NOMO-1 treated with DMSO at 0.1 percent for 48 hours (cell line): ENCODE data around the gene CEP295NL.
A peak's percentile ranks its signal among the peaks of the same experiment; 100 is the strongest.
"Not testable (repeated sequence)": the region's sequence is repeated elsewhere in the genome, so short reads cannot be mapped to it uniquely, and the experiment has no call there.

ENCODE experiments used
- DNase-seq: peaks from one replicate; lab custom pipeline; 2025; ENCODE audit not compliant: unreplicated experiment; lab: John Stamatoyannopoulos, UW

The CEP295NL gene

DNA sequence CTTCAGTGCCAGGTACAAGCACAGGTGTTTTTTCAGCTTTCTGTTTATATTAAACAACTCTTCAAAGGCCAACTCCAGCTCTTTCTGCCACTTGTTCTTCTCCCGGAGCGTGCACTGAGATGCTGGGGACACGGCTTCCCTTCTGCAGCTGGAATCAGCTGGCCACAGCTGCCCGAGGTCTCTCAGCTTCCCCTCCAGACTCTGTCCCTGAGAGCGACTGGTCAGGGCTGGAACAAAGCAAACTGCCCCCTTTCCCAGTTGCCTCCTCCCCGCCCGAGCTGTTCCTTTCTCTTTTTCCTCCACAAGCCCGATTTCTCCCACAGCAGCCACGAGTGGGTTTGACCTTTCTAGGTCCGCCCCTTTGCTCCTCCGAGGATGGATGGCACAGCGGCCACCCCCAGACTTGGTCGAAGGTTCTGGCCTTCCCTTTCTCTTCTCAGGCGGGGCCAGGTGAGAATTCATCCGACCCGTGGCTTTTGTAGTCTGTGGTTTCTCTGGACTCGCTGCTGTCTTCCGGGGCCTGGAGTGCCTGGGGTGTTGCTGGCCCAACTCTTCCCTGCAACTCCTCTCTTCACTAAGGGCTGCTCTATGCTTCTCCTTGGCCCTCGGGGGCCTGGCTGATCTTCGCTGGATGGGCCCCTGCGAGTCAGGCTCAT lies 11.5 kb downstream of the CEP295NL start:
- no peak for DNase-seq

DNA sequence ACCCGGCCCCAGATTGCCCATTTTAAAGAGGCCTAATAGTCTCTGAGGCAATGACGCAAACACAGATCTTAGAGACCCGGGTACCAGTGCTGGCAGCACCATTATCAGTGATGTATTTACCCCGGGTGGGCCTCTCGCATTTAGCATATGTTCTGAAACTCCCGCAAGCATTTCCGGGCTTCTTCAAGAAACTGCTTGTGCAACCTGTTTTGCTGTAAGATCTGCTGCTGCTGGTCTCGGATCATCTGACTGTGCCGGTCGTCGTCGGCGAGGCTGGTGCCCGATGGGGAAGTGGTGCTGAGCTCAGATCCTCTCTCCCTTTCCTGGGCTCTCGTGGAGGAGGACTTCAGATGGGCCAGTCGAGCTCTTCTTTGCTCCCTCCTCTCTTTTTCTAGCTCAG lies 12.5 kb downstream of the CEP295NL start:
- DNase-seq = peak; percentile 99

DNA sequence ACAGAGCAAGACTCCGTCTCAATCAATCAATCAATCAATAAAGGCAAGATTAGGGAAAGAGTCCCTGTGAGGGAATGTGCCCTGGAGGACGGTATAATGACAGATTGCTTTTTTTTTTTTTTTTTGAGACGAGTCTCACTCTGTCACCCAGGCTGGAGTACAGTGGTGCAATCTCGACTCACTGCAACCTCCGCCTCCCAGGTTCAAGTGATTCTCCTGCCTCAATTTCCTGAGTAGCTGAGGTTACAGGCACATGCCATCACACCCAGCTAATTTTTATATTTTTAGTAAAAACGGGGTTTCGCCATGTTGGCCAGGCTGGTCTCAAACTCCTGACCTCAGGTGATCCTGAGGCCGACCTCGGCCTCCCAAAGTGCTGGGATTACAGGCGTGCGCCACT lies 12.9 kb downstream of the CEP295NL start:
- not testable (repeated sequence) for DNase-seq

DNA sequence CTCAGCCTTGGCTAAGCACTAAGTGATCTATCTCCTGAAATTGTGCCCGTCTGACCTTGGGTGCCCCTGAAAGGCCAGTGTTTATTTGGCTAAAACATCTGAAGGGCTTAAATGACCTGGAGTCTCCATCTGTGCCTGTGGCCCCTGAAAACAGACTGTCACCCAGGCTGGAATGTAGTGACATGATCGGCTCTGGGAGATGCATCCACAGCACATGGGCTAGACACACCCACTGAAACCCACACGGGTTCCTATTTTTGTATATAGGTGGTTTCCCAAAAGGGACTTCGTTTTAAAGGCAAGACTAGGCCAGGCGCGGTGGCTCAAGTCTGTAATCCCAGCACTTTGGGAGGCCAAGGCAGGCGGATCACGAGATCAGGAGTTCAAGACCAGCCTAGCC lies 13.5 kb downstream of the CEP295NL start:
- peak; percentile 16 for DNase-seq

GRCh38 chr17:78888941-78889518 lies 14.0 kb downstream of the CEP295NL start:
- no peak for DNase-seq

GRCh38 chr17:78886954-78887353 lies 16.0 kb downstream of the CEP295NL start:
- DNase-seq = no peak

DNA sequence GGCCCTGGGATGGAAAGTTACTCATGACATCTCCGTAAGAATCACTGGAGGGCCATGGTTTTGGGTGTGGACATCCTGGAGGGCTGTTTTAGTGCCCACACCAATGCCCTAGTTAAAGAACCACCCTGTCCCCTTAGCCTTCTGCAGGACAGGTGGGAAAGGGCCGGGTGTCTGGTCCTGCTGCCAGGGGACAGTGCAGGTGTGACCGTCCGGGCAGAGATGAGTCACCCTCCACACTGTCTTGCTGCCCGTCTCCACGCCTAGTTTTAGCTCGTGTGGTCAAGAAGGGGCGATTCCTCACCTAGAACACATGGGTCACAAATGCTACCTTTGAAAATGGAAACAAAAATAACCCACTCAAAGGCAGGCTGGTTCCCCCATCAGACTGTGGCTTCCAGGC lies 17.0 kb downstream of the CEP295NL start:
- no peak for DNase-seq

DNA sequence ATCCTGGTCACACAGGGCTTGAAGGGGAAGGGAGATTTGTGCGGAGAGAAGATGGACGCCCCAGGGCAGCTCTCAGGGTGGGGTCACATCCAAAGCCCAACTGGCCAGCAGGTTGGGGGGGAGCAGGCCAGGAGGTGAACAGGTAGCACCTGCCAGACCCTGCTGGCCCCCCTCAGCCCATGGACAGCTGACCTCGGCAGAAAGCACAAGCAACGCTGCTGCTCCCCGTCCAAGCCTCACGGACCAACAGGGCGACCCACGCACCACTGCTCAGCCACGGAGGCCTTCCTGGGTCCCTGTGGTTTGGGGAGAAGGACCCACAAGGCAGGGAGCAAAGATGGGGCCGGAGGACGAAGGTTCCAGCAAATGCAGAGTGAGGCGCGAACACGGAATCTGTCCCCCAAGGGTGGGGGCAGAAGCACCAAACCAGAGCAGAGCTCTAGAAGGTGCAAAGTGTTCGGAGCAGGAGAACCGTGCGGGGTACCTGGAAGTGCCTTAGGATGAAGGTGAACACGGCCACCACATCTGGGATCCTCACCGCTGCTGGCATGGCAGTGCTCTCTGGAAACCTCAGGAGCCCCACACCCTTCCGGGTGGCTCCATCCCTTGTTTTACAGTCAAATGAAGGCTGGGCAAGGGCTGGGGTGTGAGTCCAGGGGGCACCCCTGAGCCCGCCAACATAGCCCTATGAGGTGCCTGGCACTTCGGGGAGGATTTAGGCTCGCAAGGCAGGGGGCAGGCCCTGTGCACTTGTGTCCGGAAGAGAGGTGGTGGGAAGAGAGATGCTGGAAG lies 17.9 kb downstream of the CEP295NL start:
- no peak for DNase-seq

- no peak for DNase-seq
These were observed 18.7 kb downstream of the CEP295NL start for GRCh38 chr17:78884148-78884825.

DNA sequence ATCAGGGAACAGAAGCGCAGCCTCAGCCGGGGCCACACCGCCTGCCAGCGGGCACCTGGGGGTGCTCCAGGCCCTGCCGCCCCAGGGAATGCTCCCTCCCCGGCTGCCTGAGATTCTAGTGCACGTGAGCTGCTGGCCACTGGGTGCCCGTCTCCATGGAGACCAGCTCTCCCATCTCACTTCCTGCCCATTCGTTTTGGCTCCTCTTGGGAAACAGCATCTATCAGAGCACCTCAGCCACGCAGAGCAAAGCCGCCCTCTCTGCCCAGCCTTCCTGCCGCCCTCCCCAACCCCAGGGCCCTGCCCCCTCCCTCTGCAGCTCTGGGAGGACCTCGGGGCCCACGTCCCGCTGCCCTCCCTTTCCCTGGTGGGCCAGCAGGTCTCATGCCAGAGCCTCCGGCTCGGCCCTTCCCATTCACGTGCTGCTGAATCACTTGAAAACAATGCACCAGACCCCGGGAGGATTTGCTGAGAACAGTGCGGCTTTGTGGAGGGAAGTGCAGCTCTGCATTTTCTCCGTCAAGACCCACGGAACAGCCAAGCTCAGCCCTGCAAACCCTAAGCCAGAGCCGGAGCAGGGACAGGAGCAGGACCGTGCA lies 19.4 kb downstream of the CEP295NL start:
- DNase-seq = peak; percentile 34

DNA sequence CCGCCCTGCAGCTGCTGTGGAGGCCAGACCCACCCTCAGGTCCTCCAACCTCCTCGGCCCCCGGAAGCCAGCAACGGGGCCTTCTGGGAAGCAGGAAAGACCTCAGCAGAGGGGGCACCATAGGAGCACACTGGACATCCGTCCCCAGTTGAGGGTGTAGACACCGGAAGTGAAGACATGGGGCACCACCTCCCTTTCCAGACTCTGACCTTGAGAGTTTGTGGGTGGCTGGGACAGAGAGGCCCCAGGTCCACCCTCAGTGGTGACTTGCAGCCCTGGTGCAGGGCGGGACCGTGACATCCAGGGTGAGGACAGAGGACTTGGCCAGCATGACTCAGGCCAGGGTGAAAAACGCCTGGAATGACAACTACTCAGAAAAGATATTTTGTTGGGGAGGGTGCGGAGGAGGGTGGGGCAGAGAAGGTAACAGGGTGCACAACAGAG lies 19.9 kb downstream of the CEP295NL start:
- peak; percentile 73 for DNase-seq

DNA sequence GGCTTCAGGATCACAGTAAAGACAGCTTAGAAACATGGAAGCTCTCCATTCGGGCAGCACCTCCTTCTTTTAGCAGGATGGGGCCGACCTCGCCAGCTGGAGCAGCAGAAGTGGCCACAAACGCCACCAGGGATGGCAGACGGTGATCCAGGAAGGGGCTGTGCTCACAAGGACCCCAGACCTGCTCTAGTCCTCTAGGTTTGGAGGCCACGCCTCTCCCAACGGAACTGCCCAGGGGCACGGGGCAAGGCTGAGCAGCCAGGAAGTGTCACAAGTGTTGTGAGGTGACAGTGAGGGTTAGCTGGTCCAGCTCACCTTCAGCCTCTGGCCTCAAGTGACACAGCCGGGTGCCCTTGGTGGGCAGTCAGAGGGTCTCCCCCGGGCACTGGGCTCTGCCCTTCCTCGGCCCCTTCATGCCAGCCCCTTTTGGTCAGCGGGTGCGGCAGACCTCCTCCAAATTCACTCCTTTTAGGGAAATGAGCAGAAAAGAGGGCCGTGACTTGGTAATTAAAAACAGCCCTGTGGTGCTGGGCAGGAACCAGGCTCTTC lies 20.4 kb downstream of the CEP295NL start:
- DNase-seq = peak; percentile 61

DNA sequence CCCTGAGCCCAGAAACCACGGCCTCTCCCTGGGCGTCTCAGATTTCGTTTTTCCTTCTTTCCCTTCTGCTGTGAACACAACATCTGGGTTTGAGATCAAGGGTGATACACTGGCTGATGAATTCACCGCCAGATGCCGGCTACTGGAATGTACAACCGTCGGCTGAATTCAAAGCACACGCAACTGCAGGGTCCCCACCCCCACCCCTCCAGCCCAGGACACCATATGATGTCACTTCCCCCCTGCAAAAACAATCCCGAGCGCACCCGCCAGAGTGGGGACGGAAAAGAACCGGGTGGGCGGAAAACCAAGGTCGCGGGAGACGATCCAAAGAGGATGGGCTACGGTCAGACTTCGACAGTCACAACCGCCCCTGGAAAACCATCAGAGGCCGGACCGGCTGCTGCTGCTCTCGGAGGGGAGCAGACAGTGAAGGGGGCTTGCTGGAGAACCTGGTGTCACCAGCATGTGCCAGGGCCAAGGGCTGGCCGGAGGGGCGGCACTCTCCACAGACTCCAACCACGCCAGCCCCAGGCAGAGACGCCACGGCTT lies 23.3 kb downstream of the CEP295NL start:
- no peak for DNase-seq

DNA sequence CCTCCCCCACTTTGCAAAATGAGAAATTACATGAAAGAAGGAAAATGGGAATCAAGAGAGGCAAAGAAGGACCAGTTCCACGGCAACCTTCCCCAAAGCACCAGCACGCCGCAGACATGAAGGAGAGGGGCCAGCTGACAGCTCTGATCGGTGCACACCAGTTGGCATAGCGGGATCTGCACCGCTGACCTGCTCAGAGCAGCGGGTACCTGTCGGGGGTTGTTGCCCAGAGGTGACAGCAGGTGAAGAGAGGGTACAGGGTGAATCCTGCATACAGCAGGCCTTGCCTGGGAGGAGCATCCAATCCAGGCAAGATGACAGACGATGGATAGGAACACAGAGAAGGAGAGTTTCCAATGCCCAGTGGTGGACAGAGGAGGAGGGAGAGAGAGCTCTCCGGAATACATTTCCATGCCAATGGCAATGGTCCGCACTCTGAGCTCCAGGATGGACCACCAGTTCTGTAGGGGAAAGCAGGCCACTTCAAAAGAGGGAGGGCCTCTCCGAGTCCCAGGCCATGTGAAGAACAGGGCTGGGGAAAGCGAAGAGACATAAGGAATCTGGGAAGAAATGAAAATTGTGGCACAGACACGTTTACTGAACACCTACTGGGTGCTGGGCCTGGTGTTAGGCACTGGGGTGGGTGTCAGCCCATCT lies 24.0 kb downstream of the CEP295NL start:
- no peak for DNase-seq

- no peak for DNase-seq
These were observed 24.7 kb downstream of the CEP295NL start for GRCh38 chr17:78878261-78878660.

DNA sequence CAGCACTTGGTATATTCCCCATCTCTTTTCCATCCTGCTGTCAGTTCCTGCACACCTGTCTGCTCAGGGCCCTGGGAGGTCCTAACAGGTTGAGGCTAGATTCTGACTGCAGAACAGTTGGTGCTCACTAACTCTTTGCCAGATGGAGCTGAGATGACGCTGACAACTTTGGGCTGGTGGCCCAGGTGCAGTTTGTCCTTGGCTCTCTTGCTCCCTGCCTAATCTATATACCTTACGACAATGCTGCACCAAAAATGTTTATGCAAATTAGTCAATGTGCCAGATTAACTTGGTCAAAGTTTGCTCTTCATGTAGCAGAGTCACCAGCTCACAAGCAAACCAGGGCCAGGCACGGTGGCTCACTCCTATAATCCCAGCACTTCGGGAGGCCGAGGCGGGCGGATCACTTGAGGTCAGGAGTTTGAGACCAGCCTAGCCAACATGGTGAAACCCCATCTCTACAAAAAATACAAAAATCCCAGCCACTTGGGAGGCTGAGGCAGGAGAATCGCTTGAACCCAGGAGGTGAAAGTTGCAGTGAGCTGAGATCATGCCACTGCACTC lies 26.0 kb downstream of the CEP295NL start:
- not testable (repeated sequence) for DNase-seq

DNA sequence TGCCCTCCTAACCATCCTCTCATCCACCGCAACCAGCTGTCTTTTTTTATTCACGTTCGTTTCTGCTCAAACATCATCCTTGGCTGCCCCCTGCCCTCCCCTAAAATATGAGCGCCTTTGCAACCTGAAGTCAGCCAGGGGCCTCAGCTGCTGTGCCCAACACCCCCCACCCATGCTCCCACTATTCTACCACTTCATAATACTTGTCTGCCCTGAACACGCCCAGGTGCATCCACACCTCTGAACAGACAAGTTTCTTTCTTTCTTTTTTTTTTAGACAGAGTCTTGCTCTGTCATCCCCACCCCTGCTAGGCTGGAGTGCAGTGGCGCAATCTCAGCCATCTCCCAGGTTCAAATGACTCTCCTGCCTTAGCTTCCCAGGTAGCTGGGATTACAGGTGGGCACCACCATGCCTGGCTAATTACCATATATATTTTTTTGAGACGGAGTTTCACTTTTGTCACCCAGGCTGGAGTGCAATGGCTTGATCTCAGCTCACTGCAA lies 26.9 kb downstream of the CEP295NL start:
- DNase-seq = no peak

DNA sequence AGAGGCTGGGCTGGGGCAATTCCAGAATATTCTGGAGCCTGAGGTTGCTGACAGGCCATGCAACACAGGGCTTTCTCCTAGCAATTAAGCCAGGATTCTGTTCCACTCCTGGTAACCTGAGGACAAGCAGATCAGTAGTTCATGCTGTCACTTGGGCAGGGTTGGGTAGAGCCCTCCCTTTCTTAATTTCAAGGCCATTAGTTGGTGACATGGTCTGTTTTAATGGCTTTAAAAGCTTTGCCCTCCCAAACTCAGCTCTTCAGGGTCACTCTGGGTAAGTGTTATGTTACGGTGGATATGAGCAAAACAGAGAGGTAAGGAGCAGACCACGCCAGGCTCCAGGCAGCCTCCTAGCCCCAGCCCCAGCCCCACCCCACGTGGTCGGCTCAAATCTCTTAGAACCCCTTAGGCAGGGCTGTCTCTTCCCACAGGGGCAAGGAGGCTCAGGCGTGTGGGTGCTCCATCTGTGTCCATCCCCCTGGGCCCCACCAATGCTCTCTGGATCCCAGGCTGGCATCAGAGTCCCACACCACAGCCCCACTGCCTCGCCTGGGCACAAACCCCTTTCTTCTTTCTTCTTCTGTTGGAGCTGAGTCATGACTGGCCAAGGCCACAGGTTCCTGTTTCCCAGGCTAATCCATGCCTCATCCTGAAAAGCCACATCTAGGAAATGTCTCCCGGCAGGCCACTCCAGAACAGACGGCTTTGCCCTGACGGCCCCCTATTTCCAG lies 27.5 kb downstream of the CEP295NL start:
- DNase-seq = no peak
